CD14-positive monocyte (primary cell): ENCODE data around the gene FAF2. TPM values are rescaled to one million over a fixed set of nuclear protein-coding genes. Genes with fewer than 3 reads are reported as not detected.
"Not testable (repeated sequence)": the region's sequence is repeated elsewhere in the genome, so short reads cannot be mapped to it uniquely, and the experiment has no call there.

Source experiments
- DNase-seq, 3 donors: peaks; one replicate each; pipeline ENCODE4 v3.0.0-alpha.2; 2011 to 2022
- H2AFZ ChIP-seq: 2 replicates; pipeline ENCODE4 v1.6.0; 2012; ENCODE audit warnings: mild to moderate bottlenecking, low read depth, low read length, inconsistent platforms; ENCODE audit not compliant: insufficient read depth, poor library complexity, severe bottlenecking
- H3K27ac ChIP-seq, 2 donors: 1 replicate in 1 of 2; 2 replicates in 1 of 2; pipeline ENCODE4 v1.5.1; 2012 to 2013; ENCODE audit warnings: low read length in 2 of 2, control low read depth in 1 of 2, inconsistent platforms in 1 of 2, low read depth in 1 of 2, mild to moderate bottlenecking in 1 of 2
- H3K27me3 ChIP-seq, 2 donors: one replicate each; pipeline versions ENCODE4 v1.6.0 to v1.6.1; 2011 to 2013; ENCODE audit warnings: low read length in 2 of 2; ENCODE audit not compliant: control insufficient read depth in 2 of 2, insufficient read depth in 2 of 2
- H3K36me3 ChIP-seq, 2 donors: replicated peaks in 1 of 2; 1 replicate in 1 of 2; 2 replicates in 1 of 2; pipeline versions ENCODE4 v1.5.1 to v1.6.1; 2012 to 2013; ENCODE audit warnings: low read length in 2 of 2, control low read depth in 1 of 2, inconsistent platforms in 1 of 2, mild to moderate bottlenecking in 1 of 2; ENCODE audit not compliant: insufficient read depth in 2 of 2, control insufficient read depth in 1 of 2
- H3K4me1 ChIP-seq, 2 donors: 1 replicate in 1 of 2; 2 replicates in 1 of 2; pipeline versions ENCODE4 v1.5.1 to v1.6.1; 2012 to 2013; ENCODE audit warnings: low read length in 2 of 2, control low read depth in 1 of 2, inconsistent platforms in 1 of 2, mild to moderate bottlenecking in 1 of 2, moderate library complexity in 1 of 2; ENCODE audit not compliant: insufficient read depth in 2 of 2, control insufficient read depth in 1 of 2
- H3K4me2 ChIP-seq: replicated peaks from 2 replicates; pipeline ENCODE3; 2012; ENCODE audit warnings: low read length, moderate library complexity, mild to moderate bottlenecking; ENCODE audit not compliant: poor library complexity, severe bottlenecking; ENCODE audit errors: extremely low read depth
- H3K4me3 ChIP-seq, 3 experiments: fragments of 200-600 bp in 1 of 3; sonication (generic) in 1 of 3; replicated peaks in 1 of 3; 1 replicate in 2 of 3; 2 replicates in 1 of 3; pipeline ENCODE4 v1.5.1; 2011 to 2013; ENCODE audit warnings: low read length in 3 of 3, mild to moderate bottlenecking in 3 of 3, control low read depth in 2 of 3, low read depth in 2 of 3, inconsistent platforms in 1 of 3, moderate library complexity in 1 of 3
- H3K79me2 ChIP-seq: 2 replicates; pipeline ENCODE4 v1.6.0; 2012; ENCODE audit warnings: mild to moderate bottlenecking, control low read depth, inconsistent platforms, low read length, moderate library complexity; ENCODE audit not compliant: insufficient read depth
- H3K9ac ChIP-seq: 2 replicates; pipeline ENCODE4 v1.6.0; 2017; ENCODE audit warnings: low read length, mild to moderate bottlenecking; ENCODE audit not compliant: insufficient read depth, poor library complexity, severe bottlenecking
- H3K9me3 ChIP-seq, 2 donors: replicated peaks in 1 of 2; 1 replicate in 1 of 2; 2 replicates in 1 of 2; pipeline versions ENCODE4 v1.5.1 to v1.6.1; 2012 to 2013; ENCODE audit warnings: low read length in 2 of 2, control low read depth in 1 of 2; ENCODE audit not compliant: control insufficient read depth in 1 of 2, insufficient read depth in 1 of 2
- H4K20me1 ChIP-seq: 2 replicates; pipeline ENCODE4 v1.6.0; 2012; ENCODE audit warnings: mild to moderate bottlenecking, low read length, control low read depth, moderate library complexity; ENCODE audit not compliant: insufficient read depth
- H3K27ac Mint-ChIP-seq, 7 donors: one replicate each; pipeline ENCODE4 v1.8.0; 2020; ENCODE audit warnings: mild to moderate bottlenecking in 7 of 7, mixed read lengths in 7 of 7, moderate library complexity in 6 of 7, inconsistent platforms in 2 of 7
- H3K27me3 Mint-ChIP-seq, 3 donors: one replicate each; pipeline ENCODE4 v1.8.0; 2021 to 2022; ENCODE audit warnings: low read depth in 3 of 3, mild to moderate bottlenecking in 3 of 3, mixed read lengths in 3 of 3, moderate library complexity in 3 of 3, inconsistent platforms in 1 of 3
- H3K36me3 Mint-ChIP-seq, 2 donors: one replicate each; pipeline ENCODE4 v1.8.0; 2020; ENCODE audit warnings: mixed read lengths in 2 of 2, inconsistent platforms in 1 of 2, mild to moderate bottlenecking in 1 of 2
- H3K4me1 Mint-ChIP-seq: one replicate; pipeline ENCODE4 v1.8.0; 2020; ENCODE audit warnings: mild to moderate bottlenecking, mixed read lengths
- H3K4me3 Mint-ChIP-seq, 2 donors: one replicate each; pipeline ENCODE4 v1.8.0; 2020; ENCODE audit warnings: mild to moderate bottlenecking in 2 of 2, mixed read lengths in 2 of 2, moderate library complexity in 1 of 2
- H3K9me3 Mint-ChIP-seq, 7 donors: one replicate each; pipeline ENCODE4 v1.8.0; 2020 to 2022; ENCODE audit warnings: mixed read lengths in 7 of 7, mild to moderate bottlenecking in 6 of 7, moderate library complexity in 6 of 7, inconsistent platforms in 2 of 7
- CTCF ChIP-seq: fragments of 200-600 bp; IDR thresholded peaks from one replicate; pipeline ENCODE4 v1.8.0; 2022; ENCODE audit warnings: antibody characterized with exemption, mild to moderate bottlenecking
- whole genome bisulfite sequencing: methylation state at CpG from one replicate; pipeline ENCODE4 v1.1.5; 2013; ENCODE audit warnings: missing lambda C conversion rate; ENCODE audit not compliant: insufficient coverage; 5-methylcytosine and 5-hydroxymethylcytosine counted together
- intact Hi-C, 2 donors: fragments of 100-400 bp; cut with micrococcal nuclease; formaldehyde crosslinking; loops; one replicate each; pipeline versions ENCODE4 v1.15.0 to v1.15.1; 2023
- polyA plus RNA-seq, 3 donors: library from polyadenylated mRNA; depleted of rRNA in 1 of 3; unstranded in 2 of 3; stranded (reverse) in 1 of 3; fragments of 300-500 nt in 2 of 3; fragments of >200 nt in 1 of 3; fragmentation: Illumina TruSeq in 2 of 3; gene quantifications; 1 replicate in 2 of 3; 2 replicates in 1 of 3; pipeline ENCODE4 v1.2.3, GENCODE V29; 2012 to 2021

The FAF2 gene
- polyA plus RNA-seq, 3 donors: 11.5 to 14.8 (median 12.2) TPM

- H3K79me2 ChIP-seq: no peaks in the 10 kb centered on the region
- H3K4me3 ChIP-seq: no peak overlapping the region
- Mint-ChIP-seq H3K4me3 (no peak overlapping the region), H3K27me3 (peaks cover 0 to 2% (median 2%) of the 10 kb centered on the region in 3 donors), H3K36me3 (no peaks in the 10 kb centered on the region), H3K4me1 (peaks cover 14% of the 10 kb centered on the region), H3K9me3 (no peaks in the 10 kb centered on the region), H3K27ac (peak overlapping the region in 1 of 7 donors; percentile 0)
- no peaks in the 10 kb centered on the region for H3K27me3 ChIP-seq
- H3K9me3 ChIP-seq: no peaks in the 10 kb centered on the region
- H3K4me2 ChIP-seq: no peak overlapping the region
- TF ChIP-seq CTCF: no peak
- H3K4me1 ChIP-seq: peaks cover 10 to 12% of the 10 kb centered on the region in 2 donors
- no peaks in the 10 kb centered on the region for H4K20me1 ChIP-seq
- no peaks in the 10 kb centered on the region for H3K36me3 ChIP-seq
- H3K9ac ChIP-seq: peak overlapping the region; percentile 8
- WGBS: 96% methylated on average over 10 of the region's 10 CpGs
- no peak overlapping the region for H3K27ac ChIP-seq
- H2AFZ ChIP-seq: peak overlapping the region; percentile 17
- no peak for DNase-seq
- intact Hi-C loops: no loop called here
Observed at GRCh38 chr5:176440927-176441706, 7.1 kb upstream of the FAF2 start.

- Mint-ChIP-seq H3K9me3 (no peaks in the 10 kb centered on the region), H3K27me3 (peaks cover 0 to 2% (median 2%) of the 10 kb centered on the region in 3 donors), H3K27ac (no peak overlapping the region), H3K4me3 (no peak overlapping the region), H3K4me1 (peaks cover 16% of the 10 kb centered on the region), H3K36me3 (no peaks in the 10 kb centered on the region)
- Histone ChIP-seq H3K27me3 (no peaks in the 10 kb centered on the region), H3K9me3 (no peaks in the 10 kb centered on the region), H3K27ac (no peak overlapping the region), H3K4me1 (peaks cover 11 to 12% of the 10 kb centered on the region in 2 donors), H3K79me2 (peaks cover 2% of the 10 kb centered on the region), H3K9ac (no peak overlapping the region), H4K20me1 (no peaks in the 10 kb centered on the region), H3K4me3 (no peak overlapping the region), H2AFZ (no peak overlapping the region), H3K4me2 (no peak overlapping the region), H3K36me3 (no peaks in the 10 kb centered on the region)
- intact Hi-C loops: no loop called here
- peak in 1 of 3 donors; percentile 37 for DNase-seq
- no peak for TF ChIP-seq CTCF
- 87% methylated on average over 2 of the region's 5 CpGs for WGBS
Observed at GRCh38 chr5:176441921-176442323, 6.3 kb upstream of the FAF2 start.

GRCh38 chr5:176442911-176443310 is 5.3 kb upstream of the FAF2 start:
- H3K9me3 ChIP-seq, H3K4me2 ChIP-seq, H3K27me3 ChIP-seq, H2AFZ ChIP-seq, H3K79me2 ChIP-seq, H3K27ac Mint-ChIP-seq, H3K9ac ChIP-seq, H3K9me3 Mint-ChIP-seq, H3K36me3 Mint-ChIP-seq, DNase-seq, H3K36me3 ChIP-seq, H3K4me3 ChIP-seq, H4K20me1 ChIP-seq, H3K27me3 Mint-ChIP-seq, H3K27ac ChIP-seq, intact Hi-C loops, H3K4me3 Mint-ChIP-seq: not testable (repeated sequence)
- H3K4me1 Mint-ChIP-seq: peaks cover 14% of the 10 kb centered on the region
- WGBS: no CpG with 5 or more reads among the region's 4 CpGs
- peaks cover 13% of the 10 kb centered on the region in 2 donors for H3K4me1 ChIP-seq
